HG03521 (cell line): ENCODE data around the gene PXMP4.
A peak's percentile ranks its signal among the peaks of the same experiment; 100 is the strongest.
"Not testable (repeated sequence)": the region's sequence is repeated elsewhere in the genome, so short reads cannot be mapped to it uniquely, and the experiment has no call there.

ENCODE experiments used
- ATAC-seq: cut with Tn5 transposase; IDR thresholded peaks from one replicate; pipeline ENCODE4 v1.9.1; 2021; ENCODE audit warnings: mild to moderate bottlenecking, moderate library complexity; ENCODE audit not compliant: unreplicated experiment

Gene PXMP4

DNA sequence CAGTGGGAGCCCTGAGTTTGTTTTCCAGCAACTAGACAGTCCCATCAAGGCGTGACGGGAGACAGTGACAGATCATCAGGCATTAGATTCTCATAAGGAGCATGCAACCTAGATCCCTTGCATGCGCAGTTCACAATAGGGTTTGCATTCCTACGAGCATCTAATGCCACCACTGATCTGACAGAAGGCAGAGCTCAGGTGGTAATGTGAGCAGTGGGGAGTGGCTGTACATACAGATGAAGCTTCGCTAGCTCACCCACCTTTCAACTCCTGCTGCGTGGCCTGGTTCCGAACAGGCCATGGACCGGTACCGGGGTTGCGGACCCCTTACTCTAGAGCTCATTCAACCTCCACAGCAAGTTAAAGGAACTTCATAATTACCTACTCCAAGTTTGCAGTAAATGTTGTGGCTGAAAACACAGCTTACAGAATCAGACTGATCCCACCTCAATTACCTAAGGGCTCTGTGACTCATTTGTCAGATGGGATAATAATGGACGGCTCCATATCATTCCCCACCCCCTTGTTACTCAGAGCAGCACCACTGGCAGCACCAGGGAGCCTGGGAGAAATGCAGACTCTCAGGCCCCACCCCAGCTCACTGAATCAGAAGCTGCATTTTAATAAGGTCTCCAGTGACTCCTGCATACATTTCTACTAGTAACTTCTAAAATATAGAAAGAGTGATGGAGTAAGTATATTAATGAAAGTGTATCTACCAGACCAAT is 15.7 kb downstream of the PXMP4 start:
- ATAC-seq, result no peak

DNA sequence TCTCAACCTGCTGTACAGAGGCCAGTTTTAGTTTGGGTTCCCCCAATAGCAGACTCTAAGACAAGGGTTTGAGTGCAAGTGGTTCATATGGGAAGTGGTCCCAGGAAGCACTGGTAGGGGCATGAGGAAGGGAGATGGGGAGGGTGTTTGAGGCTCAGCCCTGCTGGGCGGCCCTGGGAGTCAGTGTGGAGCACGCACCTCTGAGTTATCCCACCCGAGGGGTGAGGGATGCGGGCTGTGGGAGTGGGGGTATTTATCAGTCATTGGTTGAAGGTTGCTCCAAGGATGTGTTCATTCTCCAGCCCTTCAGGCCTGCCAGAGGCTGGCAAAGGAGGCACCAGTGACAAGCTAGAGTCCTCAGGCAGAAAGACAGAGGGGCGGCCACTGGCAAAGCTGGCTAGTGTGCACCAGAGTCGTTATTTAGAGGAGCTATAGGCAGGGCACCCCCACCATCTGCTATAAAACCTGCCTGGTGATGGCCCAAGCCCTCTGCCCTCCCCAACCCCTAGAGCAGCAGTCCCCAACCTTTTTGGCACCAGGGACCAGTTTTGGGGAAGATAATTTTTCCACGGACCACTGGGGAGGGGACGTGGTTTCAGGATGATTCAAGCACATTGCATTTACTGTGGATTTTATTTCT is 16.5 kb downstream of the PXMP4 start:
- no peak for ATAC-seq

DNA sequence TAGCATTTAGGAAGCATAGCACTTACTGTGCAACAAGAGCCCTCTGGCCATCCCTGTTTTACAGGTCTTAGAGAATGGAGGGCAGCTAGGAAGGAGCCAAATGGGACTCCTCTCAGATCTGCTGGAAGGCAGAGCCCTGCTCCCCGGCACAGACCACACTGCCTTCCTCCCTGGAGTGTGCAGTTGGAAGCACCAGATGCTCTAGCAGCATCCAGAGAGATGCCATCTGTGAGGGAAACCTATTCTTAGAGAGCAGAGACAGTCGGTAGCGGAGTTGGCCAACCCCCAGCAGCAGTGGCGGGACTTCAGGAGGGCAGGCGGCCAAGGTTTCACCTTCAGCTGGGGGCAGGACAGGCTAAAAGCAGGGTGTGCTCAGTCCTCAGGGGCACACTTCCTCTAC is 17.2 kb downstream of the PXMP4 start:
- ATAC-seq, result no peak

DNA sequence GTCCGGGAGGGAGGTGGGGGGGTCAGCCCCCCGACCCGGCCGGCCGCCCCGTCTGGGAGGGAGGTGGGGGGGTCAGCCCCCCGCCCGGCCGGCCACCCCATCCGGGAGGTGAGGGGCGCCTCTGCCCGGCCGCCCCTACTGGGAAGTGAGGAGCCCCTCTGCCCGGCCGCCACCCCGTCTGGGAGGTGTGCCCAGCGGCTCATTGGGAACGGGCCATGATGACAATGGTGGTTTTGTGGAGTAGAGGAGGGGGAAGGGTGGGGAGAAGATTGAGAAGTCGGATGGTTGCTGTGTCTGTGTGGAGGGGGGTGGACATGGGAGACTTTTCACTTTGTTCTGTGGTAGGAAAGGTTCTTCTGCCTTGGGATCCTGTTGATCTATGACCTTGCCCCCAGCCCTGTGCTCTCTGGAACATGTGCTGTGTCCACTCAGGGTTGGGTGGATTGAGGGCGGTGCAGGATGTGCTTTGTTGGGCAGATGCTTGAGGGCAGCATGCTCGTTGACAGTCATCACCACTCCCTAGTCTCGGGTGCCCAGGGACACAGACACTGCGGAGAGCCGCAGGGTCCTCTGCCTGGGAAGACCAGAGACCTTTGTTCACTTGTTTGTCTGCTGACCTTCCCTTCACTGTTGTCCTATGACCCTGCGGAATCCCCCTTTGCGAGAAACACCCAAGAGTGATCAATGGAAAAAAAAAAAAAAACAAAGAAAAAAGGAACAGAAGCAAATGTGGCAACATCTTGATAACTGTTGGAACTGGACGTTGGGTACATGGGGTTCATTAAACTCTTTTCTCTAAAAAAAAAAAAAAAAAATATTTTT is 18.3 kb downstream of the PXMP4 start:
- ATAC-seq, result no peak

DNA sequence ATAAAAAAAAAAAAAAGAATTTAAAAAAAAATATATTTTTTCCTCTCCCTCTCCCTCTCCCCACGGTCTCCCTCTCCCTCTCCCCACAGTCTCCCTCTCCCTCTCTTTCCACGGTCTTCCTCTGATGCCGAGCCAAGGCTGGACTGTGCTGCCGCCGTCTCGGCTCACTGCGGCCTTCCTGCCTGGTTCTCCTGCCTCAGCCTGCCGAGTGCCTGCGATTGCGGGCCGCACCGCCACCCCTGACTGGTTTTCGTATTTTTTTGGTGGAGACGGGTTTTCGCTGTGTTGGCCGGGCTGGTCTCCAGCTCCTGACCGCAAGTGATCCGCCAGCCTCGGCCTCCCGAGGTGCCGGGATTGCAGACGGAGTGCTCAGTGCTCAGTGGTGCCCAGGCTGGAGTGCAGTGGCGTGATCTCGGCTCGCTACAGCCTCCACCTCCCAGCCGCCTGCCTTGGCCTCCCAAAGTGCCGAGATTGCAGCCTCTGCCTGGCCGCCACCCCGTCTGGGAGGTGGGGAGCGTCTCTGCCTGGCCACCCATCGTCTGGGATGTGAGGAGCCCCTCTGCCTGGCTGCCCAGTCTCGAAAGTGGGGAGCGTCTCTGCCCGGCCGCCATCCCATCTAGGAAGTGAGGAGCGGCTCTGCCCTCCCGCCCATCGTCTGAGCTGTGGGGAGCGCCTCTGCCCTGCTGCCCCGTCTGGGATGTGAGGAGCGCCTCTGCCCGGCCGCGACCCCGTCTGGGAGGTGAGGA is 19.2 kb downstream of the PXMP4 start:
- ATAC-seq, result not testable (repeated sequence)

DNA sequence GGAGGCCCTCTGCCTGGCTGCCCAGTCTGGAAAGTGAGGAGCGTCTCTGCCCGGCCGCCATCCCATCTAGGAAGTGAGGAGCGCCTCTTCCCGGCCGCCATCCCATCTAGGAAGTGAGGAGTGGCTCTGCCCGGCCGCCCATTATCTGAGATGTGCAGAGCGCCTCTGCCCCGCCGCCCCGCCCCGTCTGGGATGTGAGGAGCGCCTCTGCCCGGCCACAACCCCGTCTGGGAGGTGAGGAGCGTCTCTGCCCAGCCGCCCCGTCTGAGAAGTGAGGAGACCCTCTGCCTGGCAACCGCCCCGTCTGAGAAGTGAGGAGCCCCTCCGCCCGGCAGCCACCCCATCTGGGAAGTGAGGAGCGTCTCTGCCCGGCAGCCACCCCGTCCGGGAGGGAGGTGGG is 21.1 kb downstream of the PXMP4 start:
- ATAC-seq, result not testable (repeated sequence)

DNA sequence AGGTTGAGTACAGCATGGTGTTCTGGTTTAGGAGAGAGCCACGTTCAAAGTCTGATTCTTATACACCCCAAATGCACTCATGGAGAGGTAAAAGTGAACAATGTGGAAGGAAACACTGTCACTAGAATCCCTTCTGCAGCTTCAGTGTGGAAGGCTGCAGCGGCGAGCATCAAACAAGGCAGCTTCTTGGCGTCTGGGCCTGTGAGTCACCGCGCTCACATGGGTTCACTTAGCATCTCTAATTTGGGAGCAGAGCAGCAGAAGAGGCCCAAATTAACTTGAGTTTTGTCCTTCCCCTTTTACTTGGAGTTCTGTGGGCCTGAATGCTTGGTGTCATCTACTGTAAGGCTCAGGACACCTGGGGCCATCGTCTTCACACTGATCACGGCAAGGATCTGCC is 23.0 kb downstream of the PXMP4 start:
- ATAC-seq, result no peak

DNA sequence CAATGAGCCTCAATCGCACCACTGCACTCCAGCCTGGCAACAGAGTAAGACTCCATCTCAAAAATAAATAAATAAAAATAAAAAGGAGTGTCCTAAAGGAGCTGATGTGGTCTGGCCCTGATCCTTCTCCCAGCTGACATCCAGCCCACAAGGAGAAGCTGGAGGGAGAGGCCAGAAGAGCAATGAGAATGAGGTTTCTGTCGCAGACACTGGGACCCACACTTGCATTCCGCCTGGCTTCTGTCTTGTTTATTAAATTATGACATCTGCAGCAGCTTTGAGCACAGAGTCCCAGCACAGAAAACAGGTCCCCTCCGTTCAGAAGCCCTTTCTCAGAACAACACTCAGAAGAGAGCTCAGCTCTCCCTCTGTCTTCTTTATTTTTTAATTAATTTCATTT is 23.7 kb downstream of the PXMP4 start:
- no peak for ATAC-seq

DNA sequence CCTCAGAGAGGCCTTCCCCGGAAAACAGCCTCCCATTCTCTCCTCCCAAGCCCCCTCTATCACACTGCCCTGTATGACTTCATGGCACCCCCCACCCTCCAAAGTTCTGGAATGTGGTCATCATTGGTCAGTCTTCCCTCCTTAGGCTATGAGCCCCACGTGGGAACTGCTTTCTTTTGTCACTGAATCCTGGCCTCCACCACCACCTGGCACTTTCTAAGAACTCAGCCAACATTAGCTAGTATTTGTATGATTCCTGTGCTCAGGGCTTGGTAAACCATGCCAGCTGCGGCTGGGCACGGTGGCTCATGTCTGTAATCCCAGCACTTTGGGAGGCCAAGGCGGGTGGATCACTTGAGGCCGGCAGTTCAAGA is 25.5 kb downstream of the PXMP4 start:
- ATAC-seq, result no peak

DNA sequence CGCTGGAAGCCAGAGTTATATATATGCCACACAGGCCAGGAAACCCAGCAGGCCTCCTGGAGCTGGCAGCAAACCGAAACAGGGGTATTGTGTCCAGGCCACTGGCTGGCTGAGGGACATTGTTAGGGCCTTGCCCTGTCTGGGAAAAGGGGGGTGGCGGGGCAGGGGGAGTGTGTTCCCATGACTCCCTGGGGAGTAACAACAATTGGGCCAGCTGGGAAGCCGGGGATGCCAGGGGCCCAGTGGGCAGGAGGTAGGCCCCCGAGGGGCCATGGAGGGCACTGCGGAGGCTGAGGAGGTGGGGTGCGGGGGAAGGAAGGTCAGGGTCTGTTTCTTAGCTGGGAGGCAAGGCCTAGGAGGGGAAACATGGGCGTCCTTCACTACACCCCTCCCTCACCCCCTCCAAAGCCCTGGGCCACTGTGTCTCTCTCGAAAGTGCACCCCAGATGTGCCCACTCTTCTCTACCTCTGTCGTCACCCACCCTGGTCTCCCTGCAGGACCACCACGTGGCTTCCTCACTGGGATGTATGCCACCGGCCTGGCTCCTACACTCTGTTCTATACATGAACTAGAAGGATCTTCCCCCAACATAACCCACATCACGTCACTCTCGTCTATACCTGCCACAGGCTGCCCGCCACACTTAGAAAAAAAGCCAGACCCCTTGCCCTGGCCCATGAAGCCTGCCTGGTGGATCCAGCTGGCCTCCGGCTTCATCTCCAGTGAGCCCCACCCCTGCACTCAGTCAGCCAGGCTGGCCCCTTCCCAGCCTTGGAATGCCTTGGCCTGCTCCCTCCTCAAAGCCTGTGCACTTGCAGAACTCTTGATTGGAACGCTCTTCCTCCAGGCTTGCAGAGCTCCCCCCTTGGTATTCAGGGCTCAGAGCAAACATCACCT is 26.1 kb downstream of the PXMP4 start:
- no peak for ATAC-seq

DNA sequence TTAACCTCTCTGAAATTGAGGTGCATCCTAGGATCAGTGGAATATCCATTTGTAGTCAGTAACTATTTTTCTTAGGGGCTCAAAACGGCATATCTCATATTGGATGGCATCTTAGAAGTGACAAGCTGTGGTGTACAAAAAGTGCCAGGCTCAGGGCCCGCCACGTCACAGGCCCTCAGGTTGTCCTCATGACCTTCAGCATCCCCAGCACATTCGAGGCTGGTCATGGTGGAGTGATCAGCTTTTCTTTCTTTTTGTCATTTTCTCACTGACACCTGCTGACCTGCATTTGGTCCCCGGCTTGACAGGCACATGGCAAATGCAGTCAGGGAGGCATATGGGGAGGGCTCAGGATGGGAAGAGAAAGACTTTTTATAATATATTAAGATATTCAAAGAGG is 26.8 kb downstream of the PXMP4 start:
- no peak for ATAC-seq

DNA sequence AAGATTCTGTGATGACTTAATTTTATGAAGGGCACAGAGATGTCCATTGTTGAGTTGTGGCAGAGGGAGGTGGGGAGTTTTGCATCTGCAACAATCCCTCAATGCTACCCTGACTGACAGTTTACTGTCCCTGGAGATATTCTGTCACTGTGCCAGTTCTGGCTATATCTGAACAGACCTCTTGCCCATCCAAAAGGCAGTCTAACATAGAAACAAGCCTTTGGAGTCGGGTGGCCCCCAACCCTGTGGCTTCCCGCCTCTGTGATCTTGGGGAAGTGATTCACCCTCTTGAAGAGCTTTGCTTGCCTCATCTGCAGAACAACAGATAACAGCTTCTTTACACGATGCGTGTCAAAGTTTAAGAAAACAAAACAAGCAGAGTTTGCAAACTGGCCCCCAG is 30.1 kb downstream of the PXMP4 start:
- no peak for ATAC-seq

DNA sequence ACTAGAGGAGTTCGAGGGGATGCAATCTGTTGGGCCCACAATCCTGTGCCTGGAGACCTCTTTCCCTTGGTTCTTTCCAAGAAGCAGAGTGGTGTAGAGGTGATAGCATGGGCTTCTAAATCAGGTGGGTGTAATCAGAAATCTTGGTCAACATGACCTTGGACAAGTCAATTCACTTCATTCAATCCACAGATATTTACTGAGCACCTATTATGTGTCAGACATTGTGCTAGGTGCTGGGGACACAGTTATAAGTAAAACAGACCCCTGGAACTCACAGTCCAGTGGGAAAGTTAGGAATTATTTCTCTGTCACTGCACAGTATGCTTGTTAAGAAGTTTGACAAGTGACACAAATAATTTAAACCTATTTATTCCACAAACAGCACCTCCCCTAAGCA is 30.6 kb downstream of the PXMP4 start:
- no peak for ATAC-seq

DNA sequence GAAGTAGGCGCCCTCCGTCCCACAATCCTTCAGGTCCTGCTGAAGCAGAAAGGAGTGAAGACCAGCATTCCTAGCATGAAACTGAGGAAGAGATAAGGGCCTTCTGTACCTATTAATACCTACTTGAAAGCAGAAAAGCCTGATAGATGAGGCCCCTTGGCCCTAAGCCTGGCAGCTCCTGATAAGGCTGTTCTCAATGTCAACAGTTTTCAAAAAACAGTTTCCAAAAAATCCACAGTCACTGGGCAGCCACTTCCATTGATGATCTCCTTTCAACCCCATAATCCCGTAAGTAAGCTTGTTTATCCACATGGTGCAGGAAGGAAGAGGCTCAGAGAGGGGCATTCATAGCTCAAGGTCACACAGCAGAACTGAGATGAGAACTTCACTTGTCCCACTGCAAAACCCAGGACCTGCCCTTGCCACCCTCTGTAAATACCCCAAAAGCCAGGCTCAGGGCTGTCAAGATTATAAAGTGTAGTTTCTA is 31.1 kb downstream of the PXMP4 start:
- ATAC-seq, result no peak

DNA sequence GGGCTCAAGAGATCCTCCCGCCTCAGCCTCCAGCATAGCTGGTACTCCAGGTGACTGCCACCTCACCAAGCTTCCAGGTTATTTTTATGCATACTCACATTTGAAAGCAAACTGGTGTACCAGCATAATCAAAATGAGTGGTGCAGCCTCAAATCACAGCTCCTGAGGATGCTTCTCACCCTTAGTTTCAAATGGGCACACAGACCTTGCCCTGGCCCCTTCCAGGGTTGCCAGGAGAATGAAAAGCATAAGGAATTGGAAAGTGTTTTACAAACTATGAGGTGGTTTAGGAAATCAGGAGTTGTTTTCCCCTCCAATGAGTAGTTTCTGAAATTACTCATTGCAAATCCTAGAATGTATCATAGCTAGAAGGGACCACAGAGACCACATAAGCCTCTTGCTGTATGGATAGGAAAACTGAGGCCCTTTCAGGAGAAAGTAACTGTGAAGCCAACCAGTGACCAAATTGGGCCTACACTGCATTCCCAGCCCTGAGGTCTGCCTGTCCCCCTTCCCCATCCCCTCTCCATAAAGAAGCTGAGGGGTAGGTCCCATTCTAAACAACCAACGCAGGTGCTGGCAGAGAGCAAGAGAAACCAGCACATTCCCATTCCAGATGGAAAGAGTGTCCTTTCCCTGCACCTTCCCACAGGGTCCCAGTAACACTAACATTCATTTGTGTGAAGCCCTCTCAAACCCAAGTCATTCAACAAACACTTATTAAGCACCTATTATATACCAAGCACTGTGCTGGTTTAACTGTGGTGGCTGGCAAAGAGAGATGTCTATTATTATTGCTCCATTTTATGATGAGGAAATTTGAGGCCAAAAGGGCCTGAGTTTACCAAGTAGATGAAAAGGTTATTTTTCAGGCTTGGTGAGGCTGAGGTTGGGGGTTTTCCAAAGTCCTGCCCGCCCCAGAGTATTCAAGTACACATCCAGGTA is 31.8 kb downstream of the PXMP4 start:
- ATAC-seq, result no peak

DNA sequence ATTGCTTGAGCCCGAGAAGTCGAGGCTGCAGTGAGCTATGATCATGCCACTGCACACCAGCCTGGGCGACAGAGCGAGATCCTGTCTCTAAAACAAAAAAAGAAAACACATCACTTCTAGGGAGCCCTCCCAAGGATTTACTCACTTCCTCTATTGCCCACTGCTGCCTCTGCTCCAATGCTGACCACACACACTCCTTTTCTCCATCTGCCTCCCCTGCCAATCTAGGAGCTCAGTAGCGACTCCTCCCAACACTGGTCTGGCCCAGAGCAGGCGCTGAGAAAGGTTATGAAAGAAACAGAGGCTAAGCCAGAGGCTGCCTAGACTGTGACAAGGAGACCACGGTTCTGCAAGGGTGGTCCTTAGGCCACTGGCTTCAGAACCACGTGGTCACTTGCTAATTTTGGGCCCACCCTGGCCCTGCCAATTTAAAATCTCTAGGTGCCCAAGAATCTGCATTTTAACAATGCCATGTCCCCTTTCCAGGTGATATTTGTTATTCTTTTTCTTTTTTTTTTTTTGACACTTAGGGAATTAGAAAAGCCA is 32.7 kb downstream of the PXMP4 start:
- ATAC-seq, result no peak

DNA sequence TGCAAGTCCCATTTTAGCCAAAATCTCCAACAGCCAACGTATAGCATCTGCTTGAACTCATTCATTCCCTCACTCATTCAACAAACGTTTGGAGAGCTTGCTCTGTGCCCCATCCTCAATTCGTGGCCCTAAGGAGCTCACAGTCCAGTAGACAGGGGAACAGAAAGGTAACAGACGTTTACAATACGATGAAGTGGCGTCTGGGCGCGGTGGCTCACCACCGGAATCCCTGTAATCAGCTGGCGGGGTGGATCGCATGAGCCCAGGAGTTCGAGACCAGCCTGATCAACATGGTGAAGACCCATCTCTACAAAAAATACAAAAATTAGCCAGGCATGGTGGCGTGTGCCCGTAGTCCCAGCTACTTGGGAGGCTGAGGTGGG is 33.1 kb downstream of the PXMP4 start:
- ATAC-seq, result no peak

DNA sequence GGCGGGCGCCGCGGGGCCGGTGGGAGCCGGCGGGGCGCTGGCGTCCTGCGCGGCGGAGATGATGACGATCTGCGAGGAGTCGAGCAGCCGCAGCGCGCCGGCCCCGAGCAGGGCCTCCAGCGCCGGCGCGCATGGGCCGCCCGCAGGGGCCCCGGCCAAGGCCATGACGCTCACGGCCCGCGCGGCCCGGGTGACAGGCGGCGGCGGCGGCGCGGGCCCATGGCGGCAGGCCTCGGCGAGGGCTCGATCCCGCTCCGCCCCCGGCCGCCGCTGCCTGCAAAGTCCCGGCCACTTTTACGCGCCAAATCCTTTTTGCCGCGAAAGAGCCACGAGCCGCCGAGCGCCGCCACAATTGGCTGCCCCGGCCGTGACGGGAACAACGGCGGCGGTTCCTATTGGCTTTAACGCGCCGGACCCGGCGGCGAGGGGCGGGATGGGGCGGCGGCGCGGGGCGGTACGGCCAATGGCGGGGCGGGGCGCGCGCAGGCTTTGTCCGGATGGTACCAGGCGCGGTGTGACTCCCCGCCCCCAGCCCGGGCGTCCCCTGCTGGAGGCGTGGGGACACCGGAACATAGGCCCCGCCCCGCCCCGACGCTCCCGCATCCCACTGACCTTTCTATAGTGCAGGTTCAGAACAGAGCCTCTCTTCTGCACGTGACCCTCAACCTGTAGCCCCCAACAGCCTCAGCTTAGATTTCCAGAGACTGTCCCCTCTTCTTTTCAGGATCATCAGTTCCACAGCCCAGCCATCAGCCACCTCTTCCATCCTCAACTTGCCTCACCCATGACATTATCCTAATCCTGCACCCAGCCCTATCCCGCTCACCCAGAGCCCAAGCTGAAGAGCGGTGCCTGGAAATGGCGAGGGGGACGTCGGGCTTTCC is 33.8 kb downstream of the PXMP4 start, which contains the start of gene E2F1:
Gene E2F1 (minus strand): TSS at position 286 of the 884 bp plus-strand sequence. CDS start 121 bp downstream, at position 165.
- peak; percentile 87 for ATAC-seq
